Activated effector memory CD4-positive, alpha-beta T cell treated with anti-CD3 and anti-CD28 coated beads, Interleukin-2, amount 50 U/mL, for 16 hours (primary cell): ENCODE results near the gene MTG1.
A peak's percentile ranks its signal among the peaks of the same experiment; 100 is the strongest.

Experiments used
- DNase-seq: peaks from one replicate; pipeline ENCODE4 v3.0.0-alpha.2; 2020

The MTG1 gene

DNA sequence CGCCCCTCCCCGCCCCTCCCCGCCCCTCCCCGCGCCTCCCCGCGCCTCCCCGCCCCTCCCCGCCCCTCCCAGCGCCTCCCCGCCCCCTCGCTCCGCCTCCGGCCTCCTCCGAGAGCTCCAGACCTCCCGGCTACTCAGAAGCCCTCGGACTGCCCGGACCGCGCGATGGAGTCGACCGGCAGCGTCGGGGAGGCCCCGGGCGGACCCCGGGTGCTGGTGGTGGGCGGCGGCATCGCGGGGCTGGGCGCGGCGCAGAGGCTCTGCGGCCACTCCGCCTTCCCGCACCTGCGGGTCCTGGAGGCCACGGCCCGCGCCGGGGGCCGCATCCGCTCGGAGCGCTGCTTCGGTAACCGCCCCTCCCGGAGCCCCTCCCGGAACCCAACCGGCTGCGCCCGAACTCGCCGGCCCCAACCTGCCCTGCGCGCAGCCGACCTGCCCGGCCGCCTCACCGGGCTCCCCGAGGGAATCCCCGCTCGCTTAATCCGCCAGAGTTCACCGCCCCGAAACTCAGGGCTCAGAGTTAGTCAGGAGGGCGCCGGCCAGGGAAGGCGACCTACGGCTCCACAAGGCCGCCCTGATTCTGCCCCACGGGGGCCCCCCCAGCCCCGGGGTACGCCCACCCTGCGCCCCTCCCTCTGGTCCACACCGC, 14.7 kb upstream of the MTG1 start, which contains the start of gene PAOX:
TSS of gene PAOX (plus strand) at position 111 of the 649 bp plus-strand sequence. CDS start at position 166, 55 bp downstream.
- peak; percentile 88 for DNase-seq

DNA sequence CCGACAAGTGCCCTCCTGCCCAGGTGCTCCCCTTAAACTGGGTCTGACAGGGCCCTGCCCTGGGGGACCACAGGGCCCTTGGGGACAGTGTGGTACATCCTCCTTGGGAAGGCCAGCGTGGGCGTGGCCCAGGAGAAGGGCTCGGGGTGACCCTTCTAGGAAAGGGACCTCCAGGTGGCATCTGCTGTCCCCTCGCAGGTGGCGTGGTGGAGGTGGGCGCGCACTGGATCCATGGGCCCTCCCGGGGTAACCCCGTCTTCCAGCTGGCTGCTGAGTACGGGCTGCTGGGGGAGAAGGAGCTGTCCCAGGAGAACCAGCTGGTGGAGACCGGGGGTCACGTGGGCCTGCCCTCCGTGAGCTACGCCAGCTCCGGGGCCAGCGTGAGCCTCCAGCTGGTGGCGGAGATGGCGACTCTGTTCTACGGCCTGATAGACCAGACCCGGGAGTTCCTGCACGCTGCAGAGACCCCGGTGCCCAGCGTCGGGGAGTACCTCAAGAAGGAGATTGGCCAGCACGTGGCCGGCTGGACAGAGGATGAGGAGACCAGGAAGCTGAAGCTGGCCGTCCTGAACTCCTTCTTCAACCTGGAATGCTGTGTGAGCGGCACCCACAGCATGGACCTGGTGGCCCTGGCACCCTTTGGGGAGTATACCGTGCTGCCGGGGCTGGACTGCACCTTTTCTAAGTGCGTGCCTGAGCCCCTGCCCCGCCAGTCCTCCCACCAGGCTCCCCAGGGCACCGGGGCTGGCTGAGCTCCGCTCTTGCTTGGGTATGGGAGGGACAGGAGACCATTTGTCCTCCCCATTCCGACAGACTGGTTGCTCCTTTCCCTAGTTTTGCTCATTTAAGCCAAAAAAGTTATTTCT, 13.9 kb upstream of the MTG1 start:
- DNase-seq: no peak

DNA sequence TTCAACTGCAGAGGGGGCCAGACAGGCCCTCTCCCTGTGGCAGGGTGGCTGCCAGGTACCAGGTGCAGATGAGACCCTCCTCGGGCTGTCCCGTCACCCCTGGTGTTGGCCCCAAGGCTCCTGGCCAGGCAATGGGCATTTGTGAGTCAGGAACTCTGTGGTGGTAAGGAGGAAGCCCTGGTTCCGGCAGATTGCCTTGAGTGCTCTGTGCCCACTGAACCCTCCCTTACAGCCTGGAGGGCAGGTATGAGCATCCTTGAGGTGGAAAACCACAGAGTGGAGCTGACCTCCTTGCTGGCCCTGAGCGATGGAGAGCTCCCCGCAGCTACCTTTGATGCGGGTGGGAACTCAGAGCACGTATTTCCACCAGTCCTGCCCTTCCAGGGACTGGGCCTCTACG, 12.9 kb upstream of the MTG1 start:
- no peak for DNase-seq

DNA sequence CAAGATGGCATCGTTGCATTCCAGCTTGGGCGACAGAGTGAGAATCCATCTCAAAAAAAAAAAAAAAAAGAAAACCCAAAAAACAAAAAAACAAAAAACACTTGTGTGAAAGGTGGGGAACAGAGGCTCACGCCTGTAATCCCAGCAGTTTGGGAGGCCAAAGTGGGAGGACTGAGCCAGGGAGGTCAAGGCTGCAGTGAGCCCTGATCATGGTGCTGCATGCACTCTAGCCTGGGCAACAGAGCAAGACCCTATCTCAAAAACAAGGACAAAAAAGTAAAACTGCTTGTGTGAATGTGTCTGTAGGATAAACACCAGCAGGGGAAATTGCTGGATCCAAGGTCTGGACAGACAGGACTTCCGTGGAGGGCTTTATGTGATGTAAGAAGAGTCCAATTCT, 10.4 kb upstream of the MTG1 start:
- no peak for DNase-seq

DNA sequence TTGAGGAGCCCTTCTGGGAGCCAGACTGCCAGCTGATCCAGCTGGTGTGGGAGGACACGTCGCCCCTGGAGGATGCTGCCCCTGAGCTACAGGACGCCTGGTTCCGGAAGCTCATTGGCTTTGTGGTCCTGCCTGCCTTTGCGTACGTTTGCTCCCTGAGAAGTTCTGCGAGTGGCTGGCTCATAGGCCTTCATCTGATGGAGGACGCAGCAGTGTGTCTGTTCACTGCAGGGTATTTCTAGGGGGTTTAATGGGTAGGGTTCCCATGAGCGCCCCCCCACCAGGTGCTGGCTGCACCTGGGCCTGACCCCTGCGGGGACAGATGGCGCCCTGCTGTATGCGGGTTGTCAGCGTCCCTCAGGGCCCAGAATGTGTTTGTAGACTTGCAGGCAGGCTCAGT, 9.9 kb upstream of the MTG1 start:
- no peak for DNase-seq

DNA sequence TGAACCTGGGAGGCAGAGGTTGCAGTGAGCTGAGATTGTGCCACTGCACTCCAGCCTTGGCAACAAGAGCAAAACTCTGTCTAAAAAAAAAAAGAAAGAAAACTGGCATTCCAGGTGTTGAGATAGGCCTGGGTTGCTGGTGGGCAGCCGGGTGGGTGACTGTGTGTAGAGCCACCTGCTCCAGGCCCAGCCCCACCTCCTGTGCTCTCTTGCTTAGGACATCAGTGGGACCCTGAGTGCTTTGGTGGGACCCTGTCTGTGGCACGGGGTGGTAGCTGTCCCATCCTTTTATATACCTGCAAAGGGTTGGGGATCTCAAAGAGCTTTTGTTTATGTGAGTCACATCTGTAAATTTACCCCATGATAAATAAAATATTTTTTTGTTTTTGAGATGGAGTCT, 8.7 kb upstream of the MTG1 start:
- peak; percentile 16 for DNase-seq

DNA sequence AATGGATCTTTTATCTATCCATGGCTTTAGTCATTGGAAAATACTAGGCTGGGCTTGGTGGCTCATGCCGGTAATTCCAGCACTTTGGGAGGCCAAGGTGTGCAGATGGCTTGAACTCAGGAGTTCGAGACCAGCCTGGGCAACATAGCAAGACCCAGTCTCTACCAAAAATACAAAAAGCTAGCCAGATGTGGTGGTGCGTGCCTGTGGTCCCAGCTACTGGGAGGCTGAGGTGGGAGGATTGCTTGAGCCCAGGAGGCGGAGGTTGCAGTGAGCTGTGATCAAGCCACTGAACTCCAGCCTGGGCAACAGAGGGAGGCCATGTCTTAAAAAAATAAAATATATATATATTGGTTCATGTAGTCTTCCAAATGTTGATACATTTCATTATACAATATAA, 7.0 kb upstream of the MTG1 start:
- DNase-seq: peak; percentile 22

DNA sequence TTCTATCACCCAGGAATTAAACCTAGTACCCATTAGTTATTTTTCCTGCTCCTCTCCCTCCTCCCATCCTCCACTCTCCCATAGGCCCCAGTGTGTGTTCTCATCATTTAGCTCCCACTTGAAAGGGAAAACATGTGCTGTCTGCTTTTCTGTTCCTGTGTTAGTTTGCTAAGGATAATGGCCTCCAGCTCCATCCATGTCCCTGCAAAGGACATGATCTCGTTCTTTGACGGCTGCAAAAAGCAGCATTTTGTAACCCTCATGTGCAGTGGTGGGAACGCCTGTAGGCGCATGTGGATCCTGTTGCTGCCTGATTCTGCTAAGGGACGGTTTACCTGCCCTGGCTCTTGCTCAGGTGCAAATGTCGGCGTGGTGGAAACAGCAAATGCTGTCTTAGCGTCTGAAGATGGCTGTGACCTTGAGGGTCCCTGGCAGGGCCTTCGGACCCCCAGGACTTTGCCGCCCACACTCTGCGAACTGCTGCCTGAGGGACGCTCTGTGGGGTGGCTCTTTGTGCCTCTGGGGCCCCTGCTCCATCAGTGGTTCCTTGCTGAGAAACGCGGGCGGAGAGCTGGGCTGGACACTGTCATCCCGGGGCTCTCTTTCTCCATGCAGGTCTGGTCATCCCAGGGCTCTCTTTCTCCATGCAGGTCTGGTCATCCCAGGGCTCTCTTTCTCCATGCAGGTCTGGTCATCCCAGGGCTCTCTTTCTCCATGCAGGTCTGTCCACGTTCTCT, 5.6 kb upstream of the MTG1 start:
- peak; percentile 61 for DNase-seq

DNA sequence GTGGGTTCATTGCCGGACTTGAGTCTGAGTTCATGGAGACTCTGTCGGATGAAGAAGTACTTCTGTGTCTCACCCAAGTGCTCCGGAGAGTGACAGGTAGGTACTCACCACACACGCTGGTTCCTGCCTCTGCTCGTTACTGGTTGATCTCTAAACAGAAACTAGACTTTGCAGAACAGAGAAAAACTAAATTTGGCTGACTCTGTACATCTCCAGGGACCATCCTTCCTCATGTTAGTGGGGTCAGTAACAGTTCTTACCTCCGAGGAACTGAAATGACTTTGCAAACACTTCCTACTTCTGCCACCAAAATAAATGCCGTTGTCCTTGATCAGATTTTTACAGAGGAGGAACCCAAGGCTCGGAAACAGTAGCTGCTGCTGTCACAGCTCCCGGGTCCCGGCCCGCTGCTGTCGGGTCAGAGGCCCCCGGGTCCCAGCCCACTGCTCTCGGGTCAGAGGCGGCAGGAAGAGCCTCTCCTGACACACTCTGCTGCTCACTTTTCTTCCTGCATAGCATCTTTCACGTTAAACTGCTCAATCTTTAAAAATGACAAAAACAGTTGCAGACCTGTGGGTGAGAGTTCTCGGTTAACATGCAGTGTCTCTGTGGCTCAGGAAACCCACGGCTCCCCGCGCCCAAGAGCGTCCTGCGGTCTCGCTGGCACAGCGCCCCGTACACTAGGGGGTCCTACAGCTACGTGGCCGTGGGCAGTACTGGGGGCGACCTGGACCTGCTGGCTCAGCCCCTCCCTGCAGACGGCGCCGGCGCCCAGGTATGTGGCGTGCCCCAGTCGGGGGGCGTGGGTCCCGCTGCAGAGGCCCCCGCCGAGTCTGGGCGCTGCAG, 4.8 kb upstream of the MTG1 start:
- DNase-seq: peak; percentile 75

DNA sequence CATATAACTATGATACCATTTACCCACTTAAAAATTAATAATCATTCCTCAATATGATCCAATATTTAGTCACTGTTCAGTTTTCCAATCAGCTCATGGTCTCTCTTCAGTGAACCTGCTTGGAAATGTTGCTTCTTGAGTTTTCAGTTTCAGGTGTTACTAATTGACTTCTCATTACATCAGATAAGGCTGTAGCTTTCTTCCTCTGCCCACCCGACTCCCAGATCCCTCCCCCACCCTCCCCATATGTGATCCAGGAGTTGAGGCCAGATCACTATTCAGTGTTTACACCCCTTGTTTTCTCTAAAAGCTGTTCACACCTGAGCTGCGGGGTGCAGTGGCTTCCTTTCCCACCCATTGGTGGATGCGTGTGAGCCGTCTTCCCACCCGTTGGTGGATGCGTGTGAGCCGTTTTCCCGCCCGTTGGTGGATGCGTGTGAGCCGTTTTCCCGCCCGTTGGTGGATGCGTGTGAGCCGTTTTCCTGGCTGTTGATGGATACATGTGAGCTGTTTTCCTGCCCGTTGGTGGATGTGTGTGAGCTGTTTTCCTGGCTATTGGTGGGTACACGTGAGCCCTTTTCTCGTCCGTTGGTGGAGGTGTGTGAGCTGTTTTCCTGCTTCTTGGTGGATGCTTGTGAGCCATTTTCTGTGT, 3.2 kb upstream of the MTG1 start:
- DNase-seq: peak; percentile 61

DNA sequence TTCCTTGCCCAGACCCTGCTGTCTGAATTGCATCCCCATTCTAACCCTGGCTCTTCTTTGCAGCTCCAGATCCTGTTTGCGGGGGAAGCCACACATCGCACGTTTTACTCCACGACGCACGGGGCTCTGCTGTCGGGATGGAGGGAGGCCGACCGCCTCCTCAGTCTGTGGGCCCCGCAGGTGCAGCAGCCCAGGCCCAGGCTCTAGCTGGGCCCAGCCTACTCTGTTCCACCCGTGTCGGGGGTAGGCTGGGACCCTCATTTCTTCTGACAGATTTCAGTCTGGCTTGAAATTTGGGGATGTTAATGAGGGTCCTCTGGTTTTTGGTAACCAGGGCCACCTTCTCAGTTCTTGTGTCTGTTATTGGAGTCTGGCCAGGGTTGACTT, 2.7 kb upstream of the MTG1 start:
- DNase-seq: peak; percentile 55

DNA sequence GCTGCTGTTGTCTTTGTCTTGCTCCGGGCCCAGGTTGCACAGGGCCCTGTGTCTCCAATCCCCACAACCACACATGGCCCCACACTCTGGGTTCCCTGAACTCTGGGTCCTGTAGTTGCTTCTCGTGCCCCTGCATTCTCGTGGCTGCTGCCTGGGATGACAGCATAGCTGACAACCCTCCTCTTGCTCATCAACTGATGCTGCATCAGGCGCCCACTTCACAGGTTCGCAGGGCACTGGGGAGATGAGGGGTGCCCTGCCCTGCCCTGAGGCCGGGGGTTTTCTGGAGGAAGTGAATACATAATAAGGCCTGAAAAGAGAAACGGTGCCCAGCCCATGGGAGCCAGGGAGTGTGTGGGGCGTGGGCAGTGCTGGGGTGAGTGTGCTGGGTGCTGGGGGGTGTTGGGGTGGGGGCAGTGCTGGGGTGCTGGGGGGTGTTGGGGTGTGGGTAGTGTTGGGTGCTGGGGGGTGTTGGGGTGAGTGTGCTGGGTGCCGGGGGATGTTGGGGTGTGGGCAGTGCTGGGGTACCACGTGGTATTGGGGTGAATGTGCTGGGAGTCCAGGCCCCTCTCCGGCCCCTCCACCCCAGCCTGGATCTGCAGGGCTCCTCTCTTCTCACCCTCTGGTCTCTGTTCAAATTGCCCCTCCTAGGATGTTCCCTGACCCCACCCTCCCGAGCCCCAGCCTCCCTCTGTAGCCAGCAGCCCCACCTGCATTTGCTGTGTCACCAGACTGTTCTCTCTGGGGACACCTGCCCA, 2.0 kb upstream of the MTG1 start:
- DNase-seq: peak; percentile 68

DNA sequence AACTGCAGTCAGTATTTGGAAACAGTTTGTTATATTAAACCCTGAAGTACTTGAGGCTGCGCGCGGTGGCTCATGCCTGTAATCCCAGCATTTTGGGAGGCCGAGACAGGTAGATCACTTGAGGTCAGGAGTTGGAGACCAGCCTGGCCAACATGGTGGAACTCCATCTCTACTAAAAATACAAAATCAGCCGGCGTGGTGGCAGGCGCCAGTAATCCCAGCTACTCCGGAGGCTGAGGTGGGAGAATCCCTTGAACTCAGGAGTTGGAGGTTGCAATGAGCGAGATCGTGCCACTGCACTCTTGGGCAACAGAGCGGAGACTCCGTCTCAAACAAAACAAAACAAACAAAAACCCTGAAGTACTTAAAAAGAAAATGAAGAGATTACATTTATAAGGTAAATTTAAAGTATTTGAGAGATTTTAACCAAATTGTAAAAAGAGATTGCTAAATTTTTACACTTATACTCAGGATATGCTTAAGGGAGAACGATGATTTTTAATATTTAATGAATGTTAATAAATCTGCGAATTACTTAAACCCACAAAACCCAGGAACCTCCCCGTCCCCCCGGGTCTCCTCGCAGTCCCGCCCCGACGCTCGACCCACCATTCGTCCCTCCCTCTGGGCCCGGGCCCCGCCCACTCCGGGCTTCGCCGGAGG, 425 bp upstream of the MTG1 start:
- peak; percentile 62 for DNase-seq

DNA sequence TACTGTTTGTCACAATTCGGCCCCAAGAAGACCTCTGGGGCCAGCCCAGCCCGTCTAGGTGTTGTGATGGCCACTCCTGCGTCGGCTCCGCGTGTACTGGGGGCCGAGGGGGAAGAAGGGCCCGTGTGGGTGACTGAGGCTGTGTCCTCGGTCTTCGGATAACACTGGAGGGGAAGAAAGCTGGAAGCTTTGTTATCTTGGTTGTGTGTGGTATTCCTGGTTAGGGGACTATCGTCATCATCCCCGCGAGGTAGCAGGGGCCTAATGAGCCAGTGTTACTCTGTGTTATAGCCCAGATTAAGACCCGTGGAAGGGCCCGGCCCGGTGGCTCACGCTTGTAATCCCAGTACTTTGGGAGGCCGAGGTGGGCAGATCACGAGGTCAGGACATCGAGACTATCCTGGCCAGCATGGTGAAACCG, 854 bp downstream of the MTG1 start:
- peak; percentile 63 for DNase-seq

DNA sequence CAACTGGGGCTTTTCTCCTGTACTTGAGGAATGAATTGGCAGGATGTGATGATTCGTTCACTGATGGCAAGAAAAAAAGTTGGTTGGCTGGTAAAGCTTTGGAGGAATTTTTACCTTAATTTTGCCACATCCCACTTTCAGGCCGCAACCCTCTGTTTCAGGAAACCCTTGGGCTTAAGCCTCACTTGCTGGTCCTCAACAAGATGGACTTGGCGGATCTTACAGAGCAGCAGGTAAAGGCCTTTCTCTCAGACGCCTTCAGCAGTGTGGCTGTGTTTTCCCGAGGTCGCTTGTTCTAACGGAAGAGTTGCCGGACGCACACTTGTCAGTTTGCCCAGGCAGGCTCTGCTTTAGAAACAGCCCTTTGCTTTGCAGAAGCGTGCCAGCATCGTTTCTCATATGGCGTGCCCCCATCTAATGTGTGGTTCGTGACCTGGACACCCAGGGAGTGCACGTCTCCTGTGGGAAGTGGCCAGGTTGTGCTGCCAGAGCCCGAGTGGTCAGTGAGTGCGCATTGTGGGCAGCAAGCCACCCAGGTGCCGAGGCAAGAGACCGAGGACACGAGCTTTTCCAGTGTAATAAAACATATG, 2.2 kb downstream of the MTG1 start:
- DNase-seq: peak; percentile 37

DNA sequence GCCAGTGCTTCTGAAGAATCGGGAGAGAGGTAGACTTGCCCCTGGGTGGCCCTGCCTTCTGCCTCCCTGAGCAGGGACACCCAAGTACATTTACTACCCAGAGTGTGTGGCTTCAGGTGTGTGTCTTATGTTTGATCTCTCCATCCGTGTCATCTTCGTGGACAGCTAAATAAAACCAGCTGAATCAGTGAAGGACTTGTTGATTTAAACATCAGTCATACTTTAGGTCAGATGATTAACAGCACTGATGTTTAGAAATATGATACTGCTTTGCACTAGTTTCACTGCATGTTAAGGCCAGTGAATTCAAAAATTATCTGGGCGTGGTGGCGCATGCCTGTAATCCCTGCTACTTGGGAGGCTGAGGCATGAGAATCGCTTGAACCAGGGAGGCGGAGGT, 4.0 kb downstream of the MTG1 start:
- peak; percentile 12 for DNase-seq

DNA sequence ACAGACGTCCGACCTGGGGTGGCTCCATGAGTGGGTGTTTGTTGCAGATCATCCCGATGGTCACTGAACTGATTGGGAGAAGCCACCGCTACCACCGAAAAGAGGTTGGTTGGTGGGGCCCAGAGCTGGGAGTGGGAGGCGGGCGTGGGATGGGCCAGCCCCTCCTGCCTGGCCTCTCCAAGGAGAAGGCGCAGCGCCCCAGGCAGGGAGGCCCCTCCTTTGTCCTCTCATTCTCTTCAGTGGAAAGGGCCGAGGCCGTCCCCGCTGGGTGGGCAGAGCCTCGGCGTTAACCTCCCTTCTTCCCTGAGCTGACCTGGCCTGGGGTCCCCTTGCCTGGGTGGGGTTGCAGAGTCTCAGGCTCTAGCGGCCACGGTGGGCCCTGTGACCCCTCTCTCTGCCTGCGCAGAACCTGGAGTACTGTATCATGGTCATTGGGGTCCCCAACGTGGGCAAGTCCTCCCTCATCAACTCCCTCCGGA, 5.2 kb downstream of the MTG1 start:
- DNase-seq: peak; percentile 54

DNA sequence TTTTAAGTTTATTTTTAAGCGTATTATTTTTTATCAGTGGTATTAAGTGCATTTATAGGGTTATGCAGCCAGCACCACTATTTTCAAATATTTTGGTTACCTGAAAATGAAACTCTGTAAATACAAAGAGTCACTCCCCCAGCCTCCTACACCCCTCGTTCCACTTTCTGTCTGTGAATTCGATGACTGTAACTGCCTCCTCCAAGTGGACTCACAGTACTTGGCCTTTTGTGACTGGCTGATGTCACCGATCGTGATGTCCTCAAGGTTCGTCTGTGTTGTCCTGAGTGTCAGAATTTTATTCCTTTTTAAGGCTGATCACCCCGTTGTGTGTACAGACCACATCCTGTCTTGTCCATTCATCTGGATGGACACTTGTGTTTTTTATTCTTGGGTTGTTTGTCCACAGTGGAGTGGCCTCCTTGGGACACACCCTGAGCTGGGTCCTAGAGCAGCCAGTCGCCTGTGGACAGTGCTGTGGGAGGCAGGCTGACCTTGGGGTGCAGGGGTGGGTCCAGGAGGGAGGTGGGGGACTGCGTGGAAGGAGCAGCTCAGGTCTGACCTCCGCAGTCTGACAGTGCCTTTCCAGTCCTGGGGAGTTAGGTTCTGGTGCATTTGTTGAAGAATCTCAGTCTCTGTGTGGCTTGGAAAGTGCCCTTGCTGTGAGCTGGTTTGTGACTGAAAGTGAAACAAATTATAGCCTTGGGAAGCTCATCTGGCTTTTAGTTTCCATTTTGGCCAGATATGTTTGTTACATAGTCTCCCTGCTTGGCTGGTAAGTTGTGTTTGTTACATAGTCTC, 6.9 kb downstream of the MTG1 start:
- peak; percentile 59 for DNase-seq

DNA sequence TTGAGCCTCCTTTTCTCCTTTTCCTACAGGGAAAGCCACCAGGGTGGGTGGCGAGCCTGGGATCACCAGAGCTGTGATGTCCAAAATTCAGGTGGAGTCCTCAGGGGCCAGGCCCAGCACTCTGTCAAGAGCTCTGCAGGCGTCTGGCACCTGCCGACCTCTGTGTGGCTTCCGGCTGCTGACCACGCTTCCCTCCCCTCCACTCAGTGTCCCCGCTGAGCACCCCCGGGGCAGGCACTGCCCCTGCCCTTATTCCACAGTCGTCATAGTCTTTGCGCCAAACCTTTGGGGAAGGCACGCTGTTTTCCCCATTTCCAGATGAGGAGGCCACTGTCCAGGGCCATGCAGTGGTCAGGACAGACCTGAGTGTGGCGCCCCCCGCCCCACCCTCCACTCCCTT, 7.5 kb downstream of the MTG1 start:
- peak; percentile 59 for DNase-seq
